NCI-H1694 treated with DMSO at 0.1 percent for 48 hours (cell line): ENCODE measurements around the gene PDSS2.

Source experiments
- DNase-seq: peaks from one replicate; lab custom pipeline; 2025; lab: John Stamatoyannopoulos, UW

Gene PDSS2

DNA sequence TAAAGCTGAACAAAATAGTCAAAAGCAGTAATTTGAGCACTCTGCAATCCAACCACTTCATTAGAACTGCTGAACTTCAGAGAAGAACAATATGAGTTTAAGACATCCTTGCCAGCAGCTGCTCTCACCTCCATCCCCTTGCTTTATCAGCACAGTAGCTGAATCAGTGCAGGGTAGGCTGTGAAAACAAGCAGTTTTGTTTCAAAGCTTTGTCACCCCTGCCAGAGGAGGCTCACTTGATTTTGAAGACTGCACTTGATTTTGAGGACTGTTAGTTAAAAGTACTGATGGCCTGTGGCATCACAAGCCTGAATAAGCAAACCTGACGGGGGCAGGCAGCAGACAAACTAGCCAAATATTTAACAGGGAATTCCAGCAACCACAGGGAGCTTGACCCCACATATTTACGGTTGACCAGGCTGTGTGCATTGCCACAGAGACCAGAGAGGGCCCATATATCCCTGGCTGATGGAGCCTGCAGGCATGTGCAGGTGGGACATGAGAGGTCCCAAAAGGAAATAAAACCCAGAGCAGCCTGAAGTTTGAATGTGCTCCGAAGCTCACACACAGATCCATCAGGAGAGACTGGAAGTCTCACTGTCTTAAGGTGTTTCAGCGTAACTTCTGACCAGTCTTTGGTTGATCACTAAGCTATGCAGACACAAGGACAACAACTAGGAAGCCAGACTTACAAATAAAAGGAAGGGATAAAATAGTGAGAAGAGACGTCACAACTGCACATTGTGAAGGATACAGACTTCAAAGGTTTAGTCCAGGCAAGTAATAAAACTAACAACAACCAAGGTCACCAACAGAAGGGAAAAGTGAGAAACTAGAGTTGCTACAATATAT lies 97.4 kb downstream of the PDSS2 start:
- DNase-seq: no peak

DNA sequence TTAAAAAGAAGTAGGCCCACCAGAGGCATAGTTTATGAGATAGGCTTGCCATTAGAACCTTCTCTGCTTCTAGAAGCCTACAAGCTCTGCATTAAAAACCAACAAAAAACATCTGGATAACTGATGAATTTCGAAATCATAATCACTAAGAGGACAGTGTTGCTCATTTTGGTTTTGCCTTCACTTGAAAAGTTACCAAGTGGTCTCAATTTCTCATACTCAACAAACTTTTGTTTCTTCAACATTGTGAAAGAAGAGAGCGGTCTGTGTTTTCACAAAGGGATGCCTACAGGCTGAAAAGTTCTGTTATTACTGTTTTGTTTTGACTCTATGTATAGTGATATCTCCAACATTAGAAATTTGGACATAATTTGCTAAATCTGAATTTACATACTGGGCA lies 98.9 kb downstream of the PDSS2 start:
- DNase-seq: no peak

DNA sequence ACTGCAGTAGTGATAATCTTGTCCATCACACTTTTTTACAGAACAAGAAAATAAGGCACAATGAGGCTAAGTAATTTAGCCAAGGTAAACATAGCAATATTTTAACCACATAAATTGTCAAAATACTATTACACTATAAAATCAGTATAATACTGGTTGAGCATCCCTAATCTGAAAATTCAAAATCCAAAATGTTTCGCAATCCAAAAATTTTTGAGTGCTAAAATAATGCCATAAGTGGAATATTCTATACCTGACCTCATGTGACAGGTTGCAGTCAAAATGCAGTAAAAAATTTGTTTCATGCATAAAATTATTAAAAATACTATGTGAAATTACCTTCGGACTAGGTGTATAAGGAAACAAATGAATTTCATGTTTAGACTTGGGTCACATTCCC lies 101.5 kb downstream of the PDSS2 start:
- no peak for DNase-seq

DNA sequence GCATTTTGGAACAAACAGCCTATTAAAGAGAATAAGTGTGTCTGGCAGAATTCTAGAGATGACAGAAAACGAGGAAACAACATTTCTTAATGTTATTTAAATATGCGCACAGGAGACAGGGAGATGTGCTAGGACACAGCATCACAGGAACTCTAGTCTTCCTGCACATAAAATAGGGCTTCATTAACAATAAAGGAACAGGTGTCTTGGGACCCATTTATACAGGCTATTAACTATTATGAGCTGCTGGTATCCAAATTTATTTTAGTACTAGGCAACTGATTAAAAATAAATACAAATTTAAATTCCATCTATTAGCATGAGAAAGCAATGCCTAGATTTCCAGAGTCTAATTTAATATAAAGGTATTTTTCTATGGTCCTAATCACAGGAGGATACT lies 102.3 kb downstream of the PDSS2 start:
- no peak for DNase-seq

DNA sequence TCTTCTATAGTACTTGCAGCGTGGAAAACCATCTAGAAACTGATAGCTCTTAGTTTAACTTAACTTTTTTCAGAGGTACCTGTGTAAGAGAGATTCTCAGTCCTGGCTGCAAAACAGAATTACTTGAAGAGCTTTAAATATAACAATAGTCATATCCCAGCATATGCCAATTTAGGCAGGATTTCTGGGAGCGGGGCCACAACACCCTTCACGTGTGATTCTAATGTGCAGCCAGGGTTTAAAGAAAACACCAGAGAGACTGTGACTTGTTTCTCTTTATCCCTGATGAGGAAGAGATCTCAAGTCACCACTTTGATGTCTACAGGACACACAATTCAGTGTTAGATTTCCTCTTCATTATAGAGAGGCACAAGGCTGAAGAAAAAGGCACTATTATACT lies 103.7 kb downstream of the PDSS2 start:
- no peak for DNase-seq

DNA sequence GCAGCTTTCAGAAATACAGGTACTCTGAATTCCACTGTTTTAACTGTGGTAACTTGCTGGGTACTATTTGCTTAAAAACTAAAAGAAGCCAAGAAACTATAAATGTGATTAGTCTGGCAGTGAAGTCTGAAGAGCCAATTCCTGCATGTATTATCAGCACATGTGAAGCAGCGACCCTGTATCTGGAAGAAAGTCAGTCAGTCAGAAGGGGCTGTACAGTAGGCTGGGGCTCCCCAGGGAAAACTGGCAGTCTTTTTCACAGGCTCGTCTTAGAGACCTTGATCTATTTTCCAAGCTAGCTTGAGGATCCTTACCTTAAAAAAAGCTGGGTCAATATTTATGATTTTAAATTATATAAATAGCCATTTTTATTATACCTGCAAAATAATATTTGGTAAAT lies 104.9 kb downstream of the PDSS2 start:
- DNase-seq: no peak

DNA sequence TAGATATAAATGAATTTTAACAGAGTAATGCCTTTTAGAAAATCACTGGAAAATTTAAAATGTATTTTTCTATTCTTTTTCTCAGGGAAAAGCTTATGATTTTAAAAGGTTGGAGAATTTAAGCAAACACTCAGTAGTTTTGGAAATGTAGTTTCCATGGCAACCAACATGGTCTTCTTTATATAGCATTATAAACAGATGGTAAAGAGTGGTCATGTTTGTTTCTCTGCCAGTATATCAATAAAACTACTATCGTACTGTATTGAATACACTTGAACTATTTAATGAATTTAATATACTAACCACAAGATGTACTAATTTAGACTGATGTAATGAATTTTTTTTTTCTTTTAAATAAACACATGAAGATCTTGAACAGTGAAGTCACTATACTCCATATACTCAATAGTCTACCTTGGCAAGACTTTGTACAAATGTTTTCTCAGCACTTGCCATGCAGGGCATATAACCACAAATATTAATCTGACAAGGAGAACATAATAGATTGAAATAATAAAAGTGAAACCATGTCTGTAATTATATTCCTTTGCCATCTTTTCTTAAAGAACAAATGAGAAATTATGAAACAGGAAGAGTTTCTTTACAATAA lies 105.5 kb downstream of the PDSS2 start:
- no peak for DNase-seq

DNA sequence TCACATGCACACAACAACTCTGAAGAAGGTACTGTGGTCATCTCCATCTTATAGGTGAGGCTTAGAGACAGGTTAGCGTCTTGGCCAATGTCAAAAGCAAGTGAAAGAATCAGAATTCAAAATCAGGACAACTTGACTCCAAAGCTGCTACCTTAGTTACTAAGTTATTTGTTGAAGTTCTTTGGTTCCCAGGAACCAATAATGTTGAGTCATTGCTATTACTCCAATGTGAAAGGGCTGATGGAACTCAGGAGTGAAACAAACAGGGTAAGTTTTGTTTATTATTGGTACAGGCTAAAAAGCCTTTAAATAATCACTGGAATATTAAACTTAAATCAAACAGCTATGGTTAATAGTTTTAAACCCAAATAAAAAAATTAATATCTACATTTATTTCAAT lies 111.1 kb downstream of the PDSS2 start:
- DNase-seq: no peak

DNA sequence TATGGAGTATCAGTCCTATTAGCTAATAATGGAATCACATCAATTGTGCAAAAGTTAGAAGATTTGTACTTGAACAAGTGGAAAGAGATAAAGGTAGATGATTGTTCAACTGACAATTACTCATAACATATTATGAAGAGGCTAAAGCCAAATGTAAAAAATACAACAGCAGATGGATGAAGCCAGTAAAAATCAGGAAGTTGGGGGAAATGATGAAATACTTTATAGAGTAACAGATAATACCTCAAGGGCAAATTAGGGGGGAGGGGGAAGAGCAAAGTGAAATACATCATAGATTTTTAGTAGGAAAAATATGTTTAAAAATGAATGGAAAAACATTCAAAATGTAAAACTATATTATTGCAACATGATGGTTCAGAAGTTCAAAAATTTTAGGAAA lies 114.0 kb downstream of the PDSS2 start:
- peak; percentile 42 for DNase-seq

DNA sequence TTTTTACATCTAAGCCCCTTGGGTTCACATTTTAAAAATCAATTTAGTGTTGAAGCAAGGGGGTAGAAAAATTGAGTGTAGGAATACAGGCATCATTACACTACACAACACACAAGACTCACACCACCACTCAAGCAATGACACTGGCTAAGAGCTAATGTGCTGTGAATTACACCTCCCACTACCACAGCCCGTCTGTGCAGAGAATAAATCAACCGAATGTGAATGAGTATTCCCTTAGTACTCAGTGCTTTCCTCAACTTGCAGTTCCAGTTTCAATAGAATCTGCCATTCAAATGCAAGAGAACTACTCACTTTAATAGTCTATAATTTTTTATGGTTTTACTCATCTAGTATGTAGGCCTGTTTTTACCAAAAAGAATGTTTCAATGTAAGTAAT lies 114.4 kb downstream of the PDSS2 start:
- peak; percentile 27 for DNase-seq

DNA sequence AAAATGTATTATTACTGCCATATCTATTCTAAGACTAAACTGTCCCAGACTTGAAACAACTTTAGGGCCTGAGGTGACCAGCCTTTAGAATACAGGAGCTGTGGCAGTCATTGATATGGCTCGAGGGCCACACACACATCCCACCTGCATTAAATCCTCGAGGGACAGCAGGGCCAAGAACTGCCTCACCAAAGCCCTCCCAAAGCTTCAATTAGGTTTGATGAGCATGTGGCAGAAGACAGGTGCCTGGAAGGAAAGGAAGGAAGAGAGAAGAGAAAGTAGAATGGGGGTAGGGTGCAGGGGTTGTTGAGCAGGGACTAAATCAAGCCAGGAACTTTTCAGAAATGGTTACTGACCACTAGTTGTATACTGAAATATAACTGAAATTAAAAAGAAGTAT lies 115.0 kb downstream of the PDSS2 start:
- no peak for DNase-seq

DNA sequence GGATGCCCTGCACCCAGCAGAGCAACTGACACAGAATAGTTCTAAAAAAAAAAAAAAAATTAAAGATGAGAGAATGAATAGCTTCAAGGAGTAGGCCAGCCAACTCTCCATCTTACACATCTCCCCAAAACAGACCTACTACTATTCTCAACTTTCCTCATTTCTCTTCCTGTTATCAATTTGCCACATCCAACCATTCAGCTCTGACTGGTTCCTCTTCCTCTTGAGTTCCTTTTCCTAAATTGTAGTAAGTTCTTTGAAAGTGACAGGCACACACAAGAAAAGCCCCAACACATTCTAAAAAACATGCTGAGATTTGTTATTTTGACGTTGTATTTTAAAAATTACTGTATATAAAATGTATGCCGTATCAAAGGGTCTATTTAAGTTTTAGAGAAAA lies 117.2 kb downstream of the PDSS2 start:
- no peak for DNase-seq

DNA sequence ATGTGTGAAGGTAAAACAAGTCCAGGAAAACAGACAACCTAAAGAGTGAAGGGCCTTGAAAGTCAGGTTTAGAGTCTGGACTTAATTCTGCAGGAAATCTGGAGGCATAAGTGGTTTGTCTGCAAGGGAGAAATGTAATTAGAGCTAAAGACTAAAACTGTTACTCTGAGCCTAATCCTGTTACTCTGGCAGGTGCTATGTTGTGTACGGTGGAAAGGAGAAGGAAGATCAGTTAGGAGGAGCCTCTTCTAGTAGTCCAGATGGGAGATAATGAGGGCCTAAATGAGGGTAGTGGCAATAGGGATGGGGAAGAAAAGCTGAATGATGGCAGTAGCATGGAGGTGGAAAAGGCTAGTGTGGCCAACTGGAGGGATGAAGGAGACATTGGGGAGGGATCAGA lies 118.5 kb downstream of the PDSS2 start:
- no peak for DNase-seq

DNA sequence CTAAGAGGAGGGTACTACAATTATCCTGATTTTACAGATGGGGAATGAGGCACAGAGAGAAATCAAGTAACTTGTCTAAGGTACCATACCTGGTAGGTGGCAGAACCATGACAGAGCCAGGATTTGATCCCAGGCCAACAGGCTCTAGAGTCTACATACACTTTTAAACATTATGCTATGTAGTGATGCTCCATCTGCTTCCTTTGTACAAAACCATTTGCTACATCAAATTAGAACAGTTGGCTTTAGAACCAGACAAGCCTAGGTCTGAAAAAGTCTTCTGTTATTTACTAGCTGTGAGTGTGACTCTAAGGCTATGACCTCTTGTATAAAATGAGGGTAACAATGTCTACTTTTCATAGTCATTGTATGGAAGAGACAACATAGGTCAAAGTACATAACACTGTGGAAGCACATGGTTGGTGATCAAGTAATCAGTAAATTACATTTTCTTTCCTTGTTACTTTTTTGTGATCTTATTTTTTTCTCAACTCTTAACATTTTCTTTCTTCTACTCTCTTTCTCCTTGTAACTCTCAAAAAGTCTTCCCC lies 122.1 kb downstream of the PDSS2 start:
- DNase-seq: peak; percentile 23

DNA sequence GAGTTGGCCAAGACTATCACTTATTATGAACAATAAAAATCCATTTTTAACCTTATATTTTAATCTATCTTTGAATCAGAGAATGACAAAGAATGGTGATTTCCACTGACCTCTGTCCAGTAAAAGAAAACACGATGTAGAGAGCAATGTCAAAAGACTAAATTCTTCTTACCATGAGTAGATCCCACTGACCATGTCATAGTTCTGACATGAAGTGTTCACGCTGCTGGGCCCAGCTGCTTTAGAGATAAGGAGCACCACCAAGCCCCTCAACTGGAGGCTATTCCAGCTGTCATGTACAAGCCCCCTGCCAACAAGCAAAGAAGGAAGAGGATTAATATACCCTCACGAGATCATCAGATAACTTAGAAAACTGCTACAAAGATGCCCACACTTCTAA lies 125.3 kb downstream of the PDSS2 start:
- no peak for DNase-seq

DNA sequence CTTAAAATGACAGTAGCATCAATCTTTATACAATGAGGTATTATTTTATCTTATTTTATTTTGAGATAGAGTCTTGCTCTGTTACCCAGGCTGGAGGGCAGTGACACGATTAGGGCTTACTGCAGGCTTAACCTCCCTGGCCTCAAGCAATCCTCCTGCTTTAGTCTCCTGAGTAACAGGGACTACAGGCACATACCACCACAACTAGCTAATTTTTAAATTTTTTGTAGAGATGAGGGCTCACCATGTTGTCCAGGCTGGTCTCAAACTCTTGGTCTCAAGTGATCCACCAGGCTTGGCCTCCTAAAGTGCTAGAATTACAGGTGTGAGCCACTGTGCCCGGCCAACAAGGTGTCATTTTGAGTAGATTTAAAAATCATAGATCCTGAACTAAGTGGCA lies 125.9 kb downstream of the PDSS2 start:
- no peak for DNase-seq

DNA sequence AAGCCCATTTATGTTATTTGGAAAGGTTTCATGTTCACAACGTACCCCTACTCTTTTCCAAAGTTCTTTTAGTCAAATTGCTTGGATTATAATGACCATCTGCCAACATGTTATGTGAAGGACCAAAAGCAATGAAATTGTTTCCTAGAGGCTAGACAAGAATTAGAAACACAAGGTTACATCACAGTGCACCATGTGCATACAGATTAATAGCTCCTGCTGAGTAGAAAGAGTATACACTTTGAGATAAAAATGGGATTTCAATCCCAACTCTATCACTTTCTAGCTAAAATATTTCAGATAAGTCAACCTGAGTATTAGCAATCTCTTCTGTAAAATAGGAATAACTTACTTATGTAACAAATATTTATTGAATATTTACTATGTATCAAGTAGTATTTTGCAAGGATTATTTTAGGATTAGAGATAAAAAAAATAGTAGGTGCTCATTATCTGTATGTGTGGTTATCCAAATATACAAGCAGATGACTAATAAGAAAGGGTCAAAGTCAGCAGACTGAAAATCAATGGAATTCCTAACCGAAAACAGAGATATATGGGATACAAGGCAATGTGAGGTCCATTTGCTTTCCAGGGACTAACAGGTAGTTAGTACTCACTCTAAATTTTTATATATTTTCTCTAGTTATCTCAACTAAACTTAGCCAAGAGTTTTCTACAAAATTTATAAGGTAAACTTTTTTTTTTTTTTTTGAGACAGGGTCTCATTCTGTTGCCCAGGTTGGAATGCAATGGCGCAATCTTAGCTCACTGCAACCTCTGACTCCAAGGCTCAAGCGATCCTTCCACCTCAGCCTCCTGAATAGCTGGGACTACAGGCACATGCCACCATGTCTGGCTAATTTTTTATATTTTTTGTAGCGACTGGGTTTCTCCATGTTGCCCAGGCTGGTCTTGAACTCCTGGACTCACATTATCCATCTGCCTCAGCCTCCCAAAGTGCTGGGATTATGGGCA lies 127.7 kb downstream of the PDSS2 start:
- no peak for DNase-seq

DNA sequence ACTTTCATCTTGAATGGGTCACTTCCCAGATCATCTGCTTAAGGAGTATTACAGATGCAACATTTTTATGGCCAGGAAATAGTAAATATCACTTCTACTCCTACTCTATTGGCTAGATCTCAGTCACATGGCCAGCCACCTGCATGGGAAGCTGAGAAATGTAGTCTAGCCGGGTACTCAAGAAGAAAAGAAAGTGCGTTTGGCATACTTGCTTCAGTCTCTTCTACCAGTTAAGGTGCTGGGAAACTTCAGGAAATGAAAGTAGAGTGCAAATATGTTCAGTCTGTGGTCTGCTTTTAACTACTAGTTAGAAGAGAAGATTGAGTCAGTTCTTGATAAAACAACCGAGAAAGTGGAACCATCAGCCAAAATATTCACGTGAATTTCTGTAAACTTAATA lies 129.2 kb downstream of the PDSS2 start:
- DNase-seq: no peak

DNA sequence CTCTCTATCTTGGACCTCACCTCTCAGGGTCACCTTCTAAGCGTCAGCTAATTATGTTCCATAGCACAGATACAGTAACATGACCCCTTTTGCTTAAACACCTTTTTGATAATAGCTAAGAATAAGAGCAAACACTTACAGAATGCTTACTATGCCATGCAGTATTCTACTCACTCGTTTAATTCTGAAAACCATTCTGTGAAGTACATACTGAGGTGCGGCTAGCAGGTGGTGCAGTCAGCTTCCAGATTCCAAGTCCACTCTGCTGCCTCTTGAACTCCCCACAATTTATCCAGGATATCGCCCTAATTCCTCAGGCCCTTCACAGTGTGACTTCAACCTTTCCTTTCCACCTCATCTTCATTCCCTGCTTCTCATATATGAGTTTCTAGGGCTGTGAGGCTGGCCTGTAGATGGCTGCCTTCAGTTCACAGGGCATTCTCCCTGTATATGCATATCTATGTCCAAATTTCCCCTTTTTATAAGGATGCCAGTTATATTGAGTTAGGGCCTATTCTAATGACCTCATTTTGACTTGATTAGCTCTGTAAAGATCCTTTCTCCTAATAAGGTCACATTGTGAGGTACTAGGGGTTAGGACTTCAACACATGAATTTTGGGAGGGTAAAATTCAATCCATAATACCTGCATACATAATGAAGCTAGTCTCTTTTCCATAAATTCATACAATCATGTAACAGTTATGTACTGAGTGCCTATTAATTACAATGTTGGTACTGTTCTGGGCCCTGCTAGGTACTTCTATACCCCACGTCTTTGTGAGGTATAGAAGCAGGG lies 130.1 kb downstream of the PDSS2 start:
- no peak for DNase-seq

DNA sequence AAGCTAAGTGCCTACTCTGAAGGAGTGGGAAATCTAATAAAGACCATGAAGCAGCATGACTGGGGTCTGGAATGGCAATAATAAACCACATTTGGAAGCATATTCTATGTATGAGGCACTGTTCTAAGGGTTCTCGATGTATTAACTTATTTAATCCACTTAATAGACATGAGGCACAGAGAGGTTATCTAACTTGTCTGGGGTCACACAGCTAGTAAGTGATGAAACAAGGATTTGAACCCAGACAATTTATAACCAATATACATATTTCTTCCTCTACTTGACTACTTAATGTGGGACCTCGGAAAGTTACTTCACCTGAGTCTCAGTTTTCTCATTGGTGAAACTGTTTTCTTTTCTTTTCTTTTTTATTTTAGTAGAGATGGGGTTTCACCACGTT lies 131.3 kb downstream of the PDSS2 start:
- DNase-seq: no peak

DNA sequence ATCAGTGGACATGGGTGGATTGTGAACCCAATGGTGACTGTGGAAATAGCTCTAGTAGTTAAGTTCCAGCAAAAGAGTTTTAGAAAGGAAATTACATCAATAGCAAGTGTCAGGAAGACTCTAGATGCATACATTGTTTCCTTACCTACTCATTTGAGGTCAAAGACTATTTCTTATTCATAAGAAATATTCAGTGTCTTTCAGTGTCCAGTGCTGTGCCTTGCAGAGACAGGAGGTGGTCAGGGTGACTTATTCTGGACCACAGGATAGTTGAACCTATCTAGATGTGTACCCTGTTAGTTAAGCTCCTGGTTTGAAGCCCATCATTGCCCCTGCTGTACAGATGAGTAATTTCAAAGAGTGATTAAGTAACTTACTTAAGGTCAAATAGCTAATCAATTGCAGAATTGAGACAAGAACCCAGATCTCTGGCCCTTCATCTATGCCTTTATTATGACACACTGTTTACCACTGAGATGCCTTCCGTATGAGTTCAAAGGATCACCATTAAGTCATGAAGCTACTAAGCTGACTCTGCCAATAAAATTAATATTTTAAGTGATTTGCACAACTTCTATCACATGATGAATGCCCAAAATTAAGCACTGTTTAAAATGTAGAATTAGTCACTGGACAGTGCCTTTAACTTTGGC lies 136.1 kb downstream of the PDSS2 start:
- no peak for DNase-seq
